Stimulated activated CD4-positive, alpha-beta T cell treated with anti-CD3 and anti-CD28 coated beads, TNF-alpha, amount 100 ng/mL, for 1 hour (primary cell): ENCODE measurements around the gene GDI2.
A peak's percentile ranks its signal among the peaks of the same experiment; 100 is the strongest.
"Not testable (repeated sequence)": the region's sequence is repeated elsewhere in the genome, so short reads cannot be mapped to it uniquely, and the experiment has no call there.

Experiments
- DNase-seq, 3 donors: peaks; one replicate each; pipeline ENCODE4 v3.0.0-alpha.2; 2020; ENCODE audit warnings: low read depth in 3 of 3, low spot score in 1 of 3

Gene GDI2

DNA sequence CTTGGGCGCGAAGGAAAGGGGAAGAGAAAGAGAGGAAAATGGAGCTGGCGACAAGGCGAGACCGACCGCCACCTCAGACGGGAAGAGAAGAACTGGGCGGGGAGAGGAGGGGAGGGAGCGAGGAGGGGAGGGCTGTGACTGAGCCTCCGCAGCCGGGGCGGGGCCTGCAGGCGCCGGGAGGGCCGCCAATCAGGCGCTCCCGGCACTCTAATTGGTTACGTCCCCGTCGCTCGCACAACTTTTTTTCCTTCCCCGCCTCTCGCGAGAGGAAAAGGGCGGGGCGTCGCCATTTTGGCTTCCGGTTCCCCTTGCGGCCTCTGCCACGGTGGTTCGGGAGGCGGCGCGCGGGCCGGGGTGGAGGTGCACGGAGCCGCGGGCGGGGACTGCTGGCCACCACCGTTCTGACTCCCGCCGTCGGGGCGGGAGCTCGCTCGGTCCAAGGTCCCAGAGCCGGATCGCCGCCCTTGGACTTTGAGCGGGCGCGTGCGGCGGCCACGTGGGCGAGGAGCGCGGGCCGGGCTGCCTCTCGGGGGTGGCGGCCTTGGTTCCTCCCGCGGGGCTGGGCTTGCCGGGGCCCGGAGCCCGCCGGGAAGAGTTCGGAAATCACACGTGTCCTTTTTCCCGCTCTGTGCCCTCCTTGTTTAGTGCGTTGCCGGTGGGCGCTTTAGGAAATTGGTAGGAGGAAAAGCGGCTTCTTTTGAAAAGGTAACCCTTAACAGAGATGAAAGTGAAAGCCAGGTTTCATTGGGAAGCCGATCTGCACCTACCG, at the start of gene GDI2:
TSS of gene GDI2 (minus strand) at position 94 of the 769 bp plus-strand sequence. CDS start 176 bp downstream, outside the sequence.
- peak; percentile 88 to 94 (median 94) for DNase-seq

DNA sequence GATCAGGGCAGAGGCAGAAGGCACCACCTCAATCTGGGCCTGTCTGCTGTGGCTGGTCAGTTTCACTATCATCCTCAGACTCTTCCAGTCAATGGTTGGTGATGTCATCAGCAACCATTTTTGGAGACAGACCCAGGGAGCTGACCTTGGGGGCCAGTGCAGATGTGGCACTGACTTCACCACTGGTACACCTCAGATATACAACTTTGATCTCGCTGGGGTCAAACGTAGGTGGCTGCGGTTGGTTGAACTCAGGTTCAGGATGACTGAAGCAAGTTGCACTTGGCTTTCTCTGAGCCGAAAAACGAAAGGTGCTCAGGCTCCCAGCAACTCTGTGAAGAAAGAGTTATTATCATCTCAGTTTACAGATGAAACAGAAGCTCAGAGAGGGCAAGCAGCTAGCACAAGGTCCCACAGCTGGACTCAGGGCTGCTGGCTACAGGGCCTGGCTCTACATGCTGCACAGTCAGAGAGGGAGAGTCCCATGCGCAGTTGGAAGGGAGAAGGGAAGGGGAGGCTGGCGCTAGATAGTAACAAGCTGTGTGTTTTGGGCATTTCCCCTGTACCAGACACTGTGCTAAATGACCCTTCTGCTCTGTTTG, 49.2 kb upstream of the GDI2 start:
- DNase-seq: no peak

DNA sequence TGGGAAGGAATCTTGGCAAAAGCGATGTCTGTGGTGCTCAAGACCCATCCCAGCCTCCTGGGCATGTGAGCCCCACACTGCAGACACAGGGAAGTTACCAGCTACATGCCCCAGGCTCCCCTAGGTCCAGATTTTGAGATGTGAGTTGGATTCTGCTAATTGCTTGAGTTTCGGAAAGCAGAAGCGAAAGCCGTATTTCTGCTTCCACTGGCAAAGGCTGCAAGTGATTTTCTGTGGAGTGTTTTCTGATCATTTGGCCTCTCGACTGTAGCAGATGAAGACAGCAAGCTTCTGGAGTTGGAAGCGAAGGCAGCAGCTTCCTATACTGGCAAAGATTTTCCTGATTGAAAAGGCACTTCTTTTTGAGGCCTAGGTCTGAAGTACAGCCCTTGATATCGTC, 46.8 kb upstream of the GDI2 start:
- no peak for DNase-seq

DNA sequence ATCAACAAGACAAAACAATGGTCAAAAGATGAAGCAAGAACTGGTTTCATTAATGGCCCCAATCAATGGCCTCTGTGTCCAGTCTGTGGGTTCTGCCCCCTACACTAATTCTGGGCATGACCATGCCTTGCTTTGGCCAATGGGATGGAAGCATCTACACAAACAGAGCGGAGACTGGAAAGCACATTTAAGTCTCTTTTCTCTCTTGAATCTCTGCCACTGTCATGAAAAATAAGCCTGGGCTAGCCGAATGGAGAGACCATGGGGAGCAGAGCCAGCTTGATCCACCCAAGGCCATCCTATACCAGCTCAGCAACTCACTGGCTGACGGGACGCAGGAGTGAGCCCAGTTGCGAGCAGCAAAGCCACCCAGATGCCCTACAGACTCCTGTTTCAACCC, 45.6 kb upstream of the GDI2 start:
- no peak for DNase-seq

DNA sequence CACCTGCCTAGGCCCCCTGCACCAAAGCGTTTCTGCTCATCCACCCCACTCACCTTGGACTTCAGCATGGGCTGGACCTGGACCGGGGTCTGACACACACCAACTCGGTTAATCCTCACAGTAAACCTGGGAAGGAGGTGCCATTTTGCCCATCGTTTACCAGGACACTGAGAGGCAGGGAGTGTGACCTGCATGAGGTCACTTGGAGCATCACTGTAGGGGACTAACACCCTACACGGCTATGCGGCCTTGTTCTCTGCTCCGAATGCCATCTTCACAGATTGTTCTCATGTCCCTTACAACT, 43.4 kb upstream of the GDI2 start:
- DNase-seq: no peak

DNA sequence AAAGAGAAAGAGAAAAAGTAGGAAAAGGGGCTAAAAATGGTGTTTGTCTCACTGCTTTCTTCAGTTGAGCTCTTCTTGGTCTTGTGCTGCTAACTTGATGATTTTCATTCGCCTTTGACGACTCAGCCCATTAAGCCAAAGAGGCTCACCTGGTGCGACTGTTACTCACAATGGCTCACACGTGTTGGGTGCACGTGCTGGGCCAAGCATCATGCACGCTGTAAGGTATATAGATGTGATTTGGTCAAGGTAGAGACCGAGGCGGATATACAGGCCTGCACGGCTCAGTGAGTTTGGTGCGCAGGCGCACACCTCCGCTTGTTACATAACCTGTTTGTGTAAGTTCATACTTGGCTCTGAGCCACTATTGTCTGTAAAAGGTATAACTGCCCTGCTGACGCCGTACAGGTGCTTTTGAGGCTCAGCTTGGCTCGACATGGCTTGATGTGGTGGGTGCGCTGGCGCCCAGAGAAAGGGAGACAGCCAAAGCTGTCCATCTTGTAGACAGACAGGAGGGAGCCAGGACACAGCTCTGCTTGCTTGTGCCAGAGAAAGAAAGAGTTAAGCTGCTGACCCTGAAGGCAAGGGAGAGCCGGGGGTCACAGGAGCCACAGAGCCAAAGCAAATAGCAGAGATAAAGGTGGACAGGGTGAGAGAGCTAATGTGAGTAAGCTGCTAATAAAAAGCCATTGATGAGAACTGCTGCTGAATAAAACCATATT, 42.9 kb upstream of the GDI2 start:
- no peak for DNase-seq

DNA sequence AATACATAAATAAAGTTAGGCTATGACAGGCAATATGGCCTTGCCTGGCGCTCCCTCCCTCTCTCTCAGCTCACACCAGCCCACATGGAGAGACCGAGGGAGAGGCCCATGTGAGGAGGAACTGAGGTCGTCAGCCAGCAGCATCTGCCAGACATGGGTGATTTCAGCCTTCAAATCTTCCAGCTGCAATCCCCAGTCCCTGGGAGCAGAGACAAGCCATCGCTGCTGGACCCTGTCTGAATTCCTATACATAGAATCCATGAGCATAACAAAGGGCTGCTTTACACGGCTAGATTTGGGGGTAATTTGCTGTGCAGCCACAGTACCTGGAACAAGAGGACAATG, 40.9 kb upstream of the GDI2 start:
- DNase-seq: no peak

DNA sequence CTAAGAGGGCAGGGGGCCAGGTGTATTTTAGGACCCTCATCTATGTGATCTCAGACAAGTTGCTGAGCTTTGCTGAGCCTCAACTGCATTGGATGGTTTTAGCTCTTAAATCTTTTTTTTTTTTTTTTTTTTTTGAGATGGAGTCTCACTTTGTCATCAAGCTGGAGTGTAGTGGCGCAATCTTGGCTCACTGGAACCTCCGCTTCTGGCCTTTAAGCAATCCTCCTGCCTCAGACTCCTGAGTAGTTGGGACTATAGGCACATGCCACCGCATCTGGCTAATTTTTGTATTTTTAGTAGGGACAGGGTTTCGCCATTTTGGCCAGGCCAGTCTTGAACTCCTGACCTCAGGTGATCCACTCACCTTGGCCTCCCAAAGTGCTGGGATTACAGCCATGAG, 33.4 kb upstream of the GDI2 start:
- DNase-seq: not testable (repeated sequence)

DNA sequence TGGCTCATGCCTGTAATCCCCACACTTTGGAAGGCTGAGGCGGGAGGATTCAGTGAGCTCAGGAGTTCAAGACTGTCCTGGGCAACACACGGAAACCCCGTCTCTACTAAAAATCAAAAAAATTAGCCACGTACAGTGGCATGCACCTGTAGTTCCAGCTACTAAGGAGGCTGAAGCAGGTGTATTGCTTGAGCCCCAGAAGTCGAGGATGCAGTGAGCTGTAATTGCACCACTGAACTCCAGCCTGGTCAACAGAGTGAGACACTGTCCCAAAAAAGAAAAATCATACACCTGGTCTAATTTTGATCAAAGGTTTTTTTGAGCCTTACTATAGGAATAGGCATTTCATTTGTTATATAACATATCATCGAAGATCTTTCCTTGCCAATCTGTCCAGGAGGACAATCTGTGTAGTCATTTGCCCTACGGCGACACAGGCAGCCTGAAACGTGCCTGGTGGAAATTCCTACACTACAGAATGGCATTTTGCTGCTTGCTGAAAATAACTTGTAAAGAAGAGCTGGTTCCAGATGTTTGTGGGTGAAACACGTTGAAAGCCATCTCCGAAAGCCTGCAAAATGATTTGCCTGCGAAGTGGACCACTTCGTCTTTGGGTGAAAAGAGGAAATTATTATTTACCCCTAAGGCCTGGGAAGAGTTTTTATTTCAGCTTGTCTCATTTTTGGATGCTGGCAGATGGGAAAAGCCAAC, 31.3 kb upstream of the GDI2 start:
- no peak for DNase-seq

DNA sequence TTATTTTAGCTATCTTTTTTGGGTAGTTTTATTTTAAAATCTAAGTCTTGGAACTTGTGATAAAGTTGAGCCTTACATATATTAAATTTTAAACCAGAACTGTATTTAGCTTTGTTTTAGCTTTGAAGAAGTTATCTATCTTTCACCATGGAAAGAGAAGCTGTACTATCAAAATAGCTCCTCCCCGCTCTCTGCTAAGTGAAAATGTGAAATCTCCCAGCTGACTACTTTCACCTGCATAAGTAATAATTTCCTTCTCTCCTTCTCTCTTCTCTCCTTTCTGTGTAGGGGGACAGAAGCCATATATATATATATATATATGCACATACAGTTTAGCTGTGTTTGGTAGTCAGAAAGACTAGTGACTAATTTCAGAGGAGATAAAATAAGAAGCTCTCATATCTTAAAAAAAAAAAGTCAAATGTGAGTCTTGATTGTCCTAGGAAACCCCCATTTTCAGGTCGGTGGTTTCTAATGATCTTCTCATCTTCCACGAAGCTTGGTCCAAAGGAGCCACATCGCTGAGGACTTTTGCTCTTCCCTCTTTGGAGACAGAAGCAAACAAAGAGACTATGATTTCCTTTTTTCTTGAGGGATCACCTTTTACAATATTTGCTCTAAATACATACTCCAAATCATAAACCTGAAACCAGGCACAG, 30.6 kb upstream of the GDI2 start:
- no peak for DNase-seq

DNA sequence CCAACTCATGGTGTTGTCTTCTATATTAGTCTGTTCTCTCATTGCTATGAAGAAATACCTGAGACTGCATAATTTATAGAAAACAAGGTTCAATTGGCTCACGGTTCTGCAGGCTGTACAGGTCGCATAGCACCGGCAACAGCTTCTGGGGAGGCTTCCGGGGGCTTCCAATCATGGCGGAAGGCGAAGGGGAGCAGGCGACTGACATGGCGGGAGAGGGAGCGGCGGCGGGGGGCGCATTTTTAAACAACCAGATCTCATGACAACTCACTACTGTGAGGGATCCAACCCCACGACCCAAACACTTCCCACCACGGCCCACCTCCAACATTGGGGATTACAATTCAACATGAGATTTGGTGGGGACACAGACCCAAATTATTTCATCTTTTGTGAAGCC, 28.7 kb upstream of the GDI2 start:
- DNase-seq: no peak

DNA sequence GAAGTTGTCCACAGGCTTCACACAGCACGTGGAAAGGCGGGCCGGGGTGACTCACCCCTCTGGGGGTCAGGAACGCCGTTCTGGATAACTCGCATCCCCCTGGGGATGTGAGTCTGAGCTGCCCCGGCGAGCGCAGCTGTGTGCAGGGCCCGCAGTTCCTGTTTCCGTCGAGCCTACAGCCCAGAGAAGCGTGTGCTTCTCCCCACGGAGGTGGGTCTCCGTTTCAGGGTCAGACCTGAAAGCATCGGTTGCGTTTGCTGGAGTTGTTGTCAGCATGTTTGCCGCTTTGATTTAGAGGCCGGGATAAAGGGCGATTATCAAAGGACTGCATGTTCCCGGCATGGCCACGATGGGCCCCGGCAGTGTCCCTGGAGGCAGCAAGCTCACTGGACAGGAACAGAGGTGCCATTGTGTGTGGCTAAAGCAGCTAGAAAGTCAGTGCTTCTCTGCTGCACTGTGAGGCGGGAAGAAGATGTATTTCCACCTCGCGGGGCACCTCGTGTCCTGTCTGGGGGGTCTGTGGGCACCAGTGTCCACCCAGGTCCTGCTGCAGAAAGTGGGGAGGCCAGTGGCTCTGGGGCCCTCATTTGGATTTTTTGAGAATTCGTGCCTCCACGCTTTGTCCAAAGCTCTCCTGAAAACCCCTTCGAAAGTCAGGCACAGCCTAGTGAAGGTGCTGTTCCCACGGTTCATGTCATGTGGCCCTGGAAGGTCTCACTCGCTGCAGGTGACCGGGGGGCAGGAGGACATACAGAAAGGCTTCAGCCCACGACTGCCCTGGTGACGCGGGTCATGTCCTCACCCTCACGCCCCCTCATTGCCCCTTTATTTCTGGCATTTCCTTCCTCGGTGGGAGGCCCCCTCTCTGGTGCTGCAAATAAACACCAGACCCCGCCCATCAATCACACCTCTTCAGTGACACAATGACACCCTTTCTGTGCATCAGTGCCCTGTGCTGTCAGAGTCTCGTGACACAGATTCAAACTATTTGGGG, 27.4 kb upstream of the GDI2 start:
- DNase-seq: no peak

DNA sequence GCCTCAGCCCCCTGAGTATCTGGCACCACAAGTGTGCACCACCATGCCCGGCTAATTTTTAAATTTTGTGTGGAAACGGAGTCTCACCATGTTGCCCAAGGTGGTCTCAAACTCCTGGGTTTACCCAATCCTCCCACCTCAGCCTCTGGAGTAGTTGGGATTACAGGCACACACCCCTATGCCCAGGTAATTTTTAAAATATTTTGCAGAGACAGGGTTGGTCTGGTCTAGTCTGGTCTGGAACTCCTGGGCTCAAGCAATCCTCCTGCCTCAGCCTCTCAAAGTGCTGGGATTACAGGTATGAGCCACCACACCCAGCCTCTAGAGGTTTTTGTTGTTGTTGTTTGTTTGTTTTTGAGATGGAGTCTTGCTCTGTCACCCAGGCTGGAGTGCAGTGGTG, 22.9 kb upstream of the GDI2 start:
- DNase-seq: not testable (repeated sequence)

DNA sequence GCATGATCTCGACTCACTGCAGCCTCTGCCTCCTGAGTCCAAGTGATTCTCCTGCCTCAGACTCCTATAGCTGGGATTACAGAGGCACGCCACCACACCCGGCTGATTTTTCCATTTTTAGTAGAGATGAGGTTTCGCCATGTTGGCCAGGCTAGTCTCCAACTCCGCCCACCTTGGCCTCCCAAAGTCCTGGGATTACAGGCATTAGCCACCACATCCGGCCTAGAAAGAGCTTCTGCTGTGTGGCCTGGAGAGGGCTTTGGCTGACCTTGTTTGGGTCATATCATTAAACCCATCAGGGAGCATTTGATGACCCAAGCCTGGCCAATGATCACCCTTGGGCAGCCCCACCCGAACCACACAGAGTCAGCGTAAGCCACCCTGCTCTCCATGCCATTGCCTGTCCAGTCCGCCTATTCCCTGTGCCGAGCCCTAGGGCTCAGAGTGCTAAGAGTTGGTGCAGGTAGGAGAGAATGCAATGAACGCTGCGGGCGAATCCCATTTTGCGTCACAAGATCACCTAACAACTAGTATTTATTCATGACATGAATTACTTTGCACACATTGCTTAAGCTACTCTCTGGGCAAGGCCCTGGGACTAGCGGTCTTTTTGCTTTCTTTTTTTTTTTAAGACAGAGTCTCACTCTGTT, 22.3 kb upstream of the GDI2 start:
- no peak for DNase-seq

DNA sequence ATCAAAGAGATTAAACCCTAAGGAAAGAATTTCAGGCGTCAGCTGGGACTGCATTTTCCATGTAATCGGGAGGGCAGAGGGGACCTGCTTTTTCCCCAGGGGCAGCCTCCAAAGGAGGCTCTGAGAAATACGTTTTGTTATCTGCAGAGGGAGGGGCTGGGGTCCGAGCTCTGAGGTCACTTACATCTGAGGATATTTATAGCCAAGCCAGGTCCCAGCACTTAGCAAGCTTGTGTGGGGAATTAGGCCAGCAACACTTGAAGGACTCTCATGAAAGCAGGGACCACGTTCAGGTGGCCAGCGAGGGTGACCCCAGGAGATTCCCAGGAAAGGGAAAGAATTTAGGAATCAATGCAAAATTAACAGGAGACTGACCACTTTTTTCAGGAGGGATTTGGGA, 20.6 kb upstream of the GDI2 start:
- no peak for DNase-seq

DNA sequence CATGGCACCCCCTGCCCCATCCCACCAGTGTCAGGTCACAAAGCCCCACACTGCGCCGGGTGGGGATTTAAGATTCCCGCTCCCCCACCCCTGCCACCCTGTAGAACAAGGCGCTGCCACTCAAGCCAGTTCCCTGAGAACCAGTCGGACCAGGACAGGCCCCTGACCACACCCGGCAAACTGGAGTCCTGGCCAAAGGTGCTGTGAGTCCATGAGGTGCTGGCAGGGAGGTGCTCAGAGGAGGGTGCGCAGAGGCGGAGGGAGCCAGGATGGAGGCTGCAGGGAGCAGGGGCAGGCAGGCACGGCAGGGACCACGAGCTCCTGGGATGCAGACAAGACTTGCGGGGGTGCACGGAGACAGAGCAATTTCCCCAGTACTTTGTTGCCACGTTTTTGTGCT, 19.7 kb upstream of the GDI2 start:
- no peak for DNase-seq

DNA sequence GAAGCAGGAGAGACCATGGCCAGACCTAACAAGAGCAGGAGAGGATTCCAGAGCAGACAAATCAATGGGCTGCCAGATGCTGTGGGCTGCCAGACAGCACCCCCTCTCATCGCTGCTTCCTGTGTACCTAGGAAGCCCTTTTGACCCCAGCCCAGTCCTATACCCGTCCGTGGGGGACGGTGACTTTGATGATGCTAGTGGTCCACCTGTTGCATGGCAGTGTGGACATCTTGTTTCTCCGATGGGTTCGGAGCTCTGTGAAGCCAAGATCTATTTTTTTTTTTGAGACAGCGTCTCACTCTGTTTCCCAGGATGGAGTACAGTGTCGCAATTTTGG, 18.2 kb upstream of the GDI2 start:
- no peak for DNase-seq

DNA sequence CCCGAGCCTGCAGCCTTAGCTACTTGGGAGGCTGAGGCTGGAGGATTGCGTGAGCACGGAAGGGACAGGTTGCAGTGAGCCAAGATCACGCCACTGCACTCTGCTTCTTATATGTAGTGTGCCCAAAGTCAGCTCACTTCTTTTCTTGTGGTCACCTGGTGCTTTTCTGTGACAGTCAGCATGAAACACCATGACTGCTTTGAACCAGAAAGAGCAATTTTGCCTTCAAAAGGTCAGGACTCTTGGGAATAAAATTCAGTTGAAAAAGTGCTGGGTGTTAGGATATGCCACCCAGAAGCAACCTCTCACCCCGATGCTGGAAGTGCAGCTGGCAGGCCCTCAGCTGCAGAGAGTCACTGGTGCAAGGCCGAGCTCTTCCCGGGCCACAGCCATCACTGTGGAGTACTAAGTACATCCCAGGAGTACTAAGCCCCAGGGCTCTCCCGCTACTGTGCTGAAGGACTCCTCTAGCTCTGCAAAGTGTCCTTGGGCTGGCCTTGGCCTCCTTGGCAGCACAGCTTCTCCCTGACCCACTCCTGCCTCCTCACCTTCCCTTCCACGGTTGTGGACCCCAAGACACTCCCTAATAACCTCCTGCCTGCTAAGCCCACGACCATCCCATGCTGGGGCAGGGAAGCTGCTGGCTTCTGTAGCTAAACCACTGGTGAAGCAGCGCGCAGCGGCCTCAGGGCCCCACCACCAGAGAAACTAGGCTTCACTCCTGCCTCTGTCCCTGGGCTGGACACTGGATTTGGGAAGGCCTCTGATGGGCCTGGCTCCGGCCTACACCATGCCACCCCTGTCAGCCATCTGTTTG, 17.6 kb upstream of the GDI2 start:
- DNase-seq: no peak

DNA sequence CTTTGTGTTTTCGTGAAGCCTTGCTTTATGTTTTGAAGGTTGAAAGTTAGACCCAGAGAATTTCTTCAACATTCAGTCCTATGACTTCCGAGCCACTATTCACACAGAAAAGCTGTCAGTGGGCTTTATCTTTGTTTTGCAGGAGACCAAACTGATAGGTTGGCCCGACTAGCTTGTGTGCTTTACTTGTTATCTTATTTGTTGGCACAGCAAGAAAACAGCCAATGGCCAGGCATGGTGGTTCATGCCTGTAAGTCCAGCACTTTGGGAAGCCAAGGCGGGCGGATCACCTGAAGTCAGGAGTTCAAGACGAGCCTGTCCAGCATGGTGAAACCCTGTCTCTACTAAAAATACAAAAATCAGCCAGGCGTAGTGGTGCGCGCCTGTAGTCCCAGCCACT, 16.0 kb upstream of the GDI2 start:
- DNase-seq: no peak
